Measurements from ENCODE around the gene HLA-DRB5.
"Not testable (repeated sequence)": the region's sequence is repeated elsewhere in the genome, so short reads cannot be mapped to it uniquely, and the experiment has no call there.

HLA-DRB5 gene

GRCh38 chr6:32501016-32501415 is 29.1 kb downstream of the HLA-DRB5 start:
- DNase-seq = no peak

DNA sequence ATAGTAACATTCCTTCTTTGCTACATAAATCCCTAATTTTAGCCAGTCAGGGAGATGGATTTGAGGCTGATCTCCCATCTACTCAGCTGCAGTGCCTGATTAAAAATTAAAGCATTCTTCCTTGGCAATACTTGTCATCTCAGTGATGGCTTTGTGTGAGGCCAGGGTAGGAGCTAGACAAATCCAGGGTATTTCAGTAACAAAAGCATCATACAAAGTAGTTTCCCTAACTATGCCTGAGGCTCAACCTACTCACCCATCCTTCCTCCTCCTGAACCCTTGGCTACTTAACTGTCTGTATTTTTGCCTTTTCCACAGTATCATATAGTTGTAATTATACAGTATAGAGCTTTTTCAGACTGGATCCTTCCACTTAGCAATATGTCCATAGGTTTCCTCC is 37.7 kb downstream of the HLA-DRB5 start:
- DNase-seq = no peak

- no peak for DNase-seq
Observed at GRCh38 chr6:32491700-32492099, 38.4 kb downstream of the HLA-DRB5 start.

- no peak for DNase-seq
Observed at GRCh38 chr6:32488083-32488482, 42.0 kb downstream of the HLA-DRB5 start.

GRCh38 chr6:32484614-32484998 is 45.5 kb downstream of the HLA-DRB5 start:
- DNase-seq = no peak

DNA sequence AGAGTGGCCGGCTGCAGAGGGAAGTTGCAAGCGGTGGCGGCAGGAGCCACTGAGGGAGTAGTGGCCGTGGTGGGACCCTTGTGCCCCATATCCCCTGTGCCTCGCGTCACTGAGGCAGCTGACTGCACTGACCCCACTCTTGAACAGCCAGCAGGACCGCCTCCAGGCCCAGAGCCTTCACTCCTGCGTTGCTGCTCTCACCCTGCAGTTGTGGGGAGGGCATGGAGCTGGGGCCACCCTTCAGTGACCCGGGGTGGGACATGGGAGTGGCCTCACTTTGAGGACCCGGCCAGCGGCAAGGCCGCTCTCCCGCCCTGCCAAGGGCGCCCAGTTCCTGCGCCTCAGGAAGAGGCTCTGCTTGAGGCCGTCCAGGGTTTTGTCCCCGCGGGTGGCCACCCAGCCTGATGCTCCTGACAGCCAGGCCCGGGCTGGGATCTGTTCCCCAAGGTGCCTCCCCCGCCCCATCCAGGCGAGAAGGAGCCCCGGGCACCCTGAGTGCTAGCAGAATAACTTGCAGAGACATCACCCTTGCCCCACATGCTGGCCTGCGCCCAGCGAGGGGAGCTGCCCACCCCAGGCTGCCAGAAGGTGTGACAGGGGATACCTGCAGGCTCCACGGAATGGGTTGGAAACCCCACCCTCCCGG is 46.0 kb downstream of the HLA-DRB5 start:
- no peak for DNase-seq

- no peak for DNase-seq
Observed at GRCh38 chr6:32475392-32476206, 54.5 kb downstream of the HLA-DRB5 start.

DNA sequence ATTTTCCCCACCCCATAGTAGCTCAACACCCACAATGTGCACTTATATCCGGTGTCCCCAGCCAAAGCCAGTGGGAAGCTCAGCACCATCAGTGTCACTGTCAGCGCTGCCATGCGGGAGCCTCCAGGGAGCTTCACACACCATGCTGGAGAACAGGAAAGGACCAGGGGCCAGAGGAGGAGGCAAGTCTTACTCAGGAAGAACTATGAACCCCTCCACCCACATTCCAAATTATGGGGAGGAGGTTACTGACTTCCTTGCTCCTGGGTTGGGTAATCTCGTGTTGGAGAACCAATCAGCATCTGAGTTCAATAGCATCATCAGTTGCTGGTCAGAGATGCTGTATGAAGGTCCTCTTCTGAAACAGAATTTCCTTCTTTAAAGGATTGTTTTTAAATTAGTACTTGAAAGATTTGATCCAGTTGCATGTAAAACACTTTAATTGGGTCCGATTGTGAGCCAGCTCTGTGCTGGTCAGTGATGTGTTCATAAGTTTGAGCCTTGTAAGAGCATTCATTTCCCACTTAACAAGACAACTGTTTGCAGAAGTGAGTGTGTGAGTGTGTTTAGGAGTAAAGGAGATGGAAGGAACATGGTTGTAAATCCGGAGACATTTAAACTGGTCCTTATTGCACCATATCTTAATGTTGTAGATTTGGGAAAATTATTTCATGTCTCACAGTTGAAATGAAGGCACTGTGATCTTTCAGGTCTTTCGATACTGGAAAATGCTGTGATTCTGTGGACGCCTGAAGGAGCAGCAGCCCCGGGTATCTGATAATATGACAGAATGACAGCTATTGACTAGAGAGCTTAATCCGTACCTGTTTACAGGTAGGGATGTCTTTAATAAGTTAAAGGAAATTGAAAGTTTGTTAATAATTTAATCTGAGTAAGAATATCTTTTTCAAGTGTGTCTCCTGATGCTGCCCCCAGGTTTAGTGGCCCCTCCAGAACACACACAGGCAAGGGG is 56.4 kb downstream of the HLA-DRB5 start:
- not testable (repeated sequence) for DNase-seq

DNA sequence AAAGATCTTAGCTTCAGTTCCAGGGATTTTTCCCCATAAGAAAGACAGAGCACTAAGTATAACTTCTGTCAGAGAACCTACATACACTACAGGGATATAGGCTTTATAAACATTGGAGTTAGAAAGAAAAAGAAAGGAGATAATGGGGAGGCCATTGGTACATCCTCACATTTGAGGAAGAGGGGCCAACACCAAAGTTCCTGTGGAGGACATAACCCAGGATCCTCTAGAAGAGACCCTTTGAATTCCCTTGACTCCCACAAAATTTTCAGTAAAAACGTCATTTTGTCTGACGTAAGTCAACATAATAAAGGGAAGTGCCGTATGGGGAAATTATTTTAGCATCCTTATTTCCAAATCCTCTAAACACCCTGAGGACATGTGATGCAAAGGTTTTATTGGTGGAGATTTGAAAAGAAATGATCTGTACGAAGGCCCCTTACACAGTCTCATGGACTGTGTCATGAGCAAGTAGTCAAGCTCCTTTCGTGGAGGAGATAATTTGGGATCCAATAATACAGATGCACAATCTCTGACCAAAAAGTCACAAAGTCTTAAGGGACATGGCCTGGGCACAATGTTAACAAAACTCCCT is 57.2 kb downstream of the HLA-DRB5 start:
- DNase-seq = no peak

- not testable (repeated sequence) for DNase-seq
Observed at GRCh38 chr6:32467743-32468503, 62.2 kb downstream of the HLA-DRB5 start.

All from activated CD8-positive, alpha-beta memory T cell treated with anti-CD3 and anti-CD28 coated beads for 24 hours (primary cell).